ENCODE measurements around the gene RIPK4. TPM values are rescaled to one million over a fixed set of nuclear protein-coding genes. Genes with fewer than 3 reads are reported as not detected.

Gene RIPK4
- total RNA-seq, 1 donor from 2014 or later = 0.07 TPM

DNA sequence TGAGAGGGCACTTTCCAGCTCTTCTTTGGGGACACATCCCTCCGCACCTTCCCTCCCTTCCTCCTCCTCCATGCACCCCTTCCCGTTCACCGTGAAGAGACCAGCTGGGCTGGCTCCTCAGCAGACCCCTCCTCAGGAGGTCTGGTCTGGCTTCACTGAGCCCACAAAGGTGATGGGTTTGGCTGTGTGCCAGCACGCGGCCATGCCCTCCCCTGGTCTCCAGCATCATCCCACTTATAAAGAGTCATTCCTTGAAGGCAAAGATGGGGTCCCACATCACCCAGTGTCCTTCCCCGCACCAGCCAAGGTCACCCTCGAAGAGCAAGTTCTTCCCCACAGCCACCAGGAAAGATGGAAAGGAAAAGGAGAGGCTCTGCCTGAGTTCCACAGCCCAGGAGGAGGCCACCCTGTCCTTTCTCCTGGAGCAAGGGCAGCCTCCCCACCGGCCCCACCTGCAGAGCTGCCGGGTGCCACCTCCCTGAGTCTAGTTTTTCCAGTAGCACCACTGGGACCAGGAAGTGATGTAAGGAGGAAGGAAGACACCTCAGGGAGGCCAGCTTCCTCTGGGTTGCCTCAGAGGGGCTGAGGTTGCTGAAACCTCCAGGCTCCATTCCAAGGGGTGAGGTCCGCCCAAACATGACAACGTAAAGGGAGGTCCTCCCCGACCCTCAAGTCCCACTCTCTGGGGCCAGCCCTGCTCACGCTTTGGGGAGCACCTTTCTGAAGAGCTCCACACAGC, 32.7 kb downstream of the RIPK4 start:
- no peak for DNase-seq
- no peak overlapping the region for H3K4me3 Mint-ChIP-seq
- H3K4me1 Mint-ChIP-seq = peaks cover 5% of the 10 kb centered on the region
- intact Hi-C loops (cut with micrococcal nuclease) = no loop called here
- H3K27me3 Mint-ChIP-seq = peaks cover 37% of the 10 kb centered on the region
- ChIA-PET CTCF (no interaction called here), POLR2A (no interaction called here)
- peaks cover 26% of the 10 kb centered on the region for H3K9me3 Mint-ChIP-seq
- TF ChIP-seq, protein P1, sequence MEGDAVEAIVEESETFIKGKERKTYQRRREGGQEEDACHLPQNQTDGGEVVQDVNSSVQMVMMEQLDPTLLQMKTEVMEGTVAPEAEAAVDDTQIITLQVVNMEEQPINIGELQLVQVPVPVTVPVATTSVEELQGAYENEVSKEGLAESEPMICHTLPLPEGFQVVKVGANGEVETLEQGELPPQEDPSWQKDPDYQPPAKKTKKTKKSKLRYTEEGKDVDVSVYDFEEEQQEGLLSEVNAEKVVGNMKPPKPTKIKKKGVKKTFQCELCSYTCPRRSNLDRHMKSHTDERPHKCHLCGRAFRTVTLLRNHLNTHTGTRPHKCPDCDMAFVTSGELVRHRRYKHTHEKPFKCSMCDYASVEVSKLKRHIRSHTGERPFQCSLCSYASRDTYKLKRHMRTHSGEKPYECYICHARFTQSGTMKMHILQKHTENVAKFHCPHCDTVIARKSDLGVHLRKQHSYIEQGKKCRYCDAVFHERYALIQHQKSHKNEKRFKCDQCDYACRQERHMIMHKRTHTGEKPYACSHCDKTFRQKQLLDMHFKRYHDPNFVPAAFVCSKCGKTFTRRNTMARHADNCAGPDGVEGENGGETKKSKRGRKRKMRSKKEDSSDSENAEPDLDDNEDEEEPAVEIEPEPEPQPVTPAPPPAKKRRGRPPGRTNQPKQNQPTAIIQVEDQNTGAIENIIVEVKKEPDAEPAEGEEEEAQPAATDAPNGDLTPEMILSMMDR (IDR thresholded peaks at IDR 0.05) = no peak
- no peaks in the 10 kb centered on the region for H3K36me3 Mint-ChIP-seq (ENCODE audit: low read depth)
- H3K27ac Mint-ChIP-seq = no peak overlapping the region
- ATAC-seq (ENCODE audit: low read depth) = no peak

DNA sequence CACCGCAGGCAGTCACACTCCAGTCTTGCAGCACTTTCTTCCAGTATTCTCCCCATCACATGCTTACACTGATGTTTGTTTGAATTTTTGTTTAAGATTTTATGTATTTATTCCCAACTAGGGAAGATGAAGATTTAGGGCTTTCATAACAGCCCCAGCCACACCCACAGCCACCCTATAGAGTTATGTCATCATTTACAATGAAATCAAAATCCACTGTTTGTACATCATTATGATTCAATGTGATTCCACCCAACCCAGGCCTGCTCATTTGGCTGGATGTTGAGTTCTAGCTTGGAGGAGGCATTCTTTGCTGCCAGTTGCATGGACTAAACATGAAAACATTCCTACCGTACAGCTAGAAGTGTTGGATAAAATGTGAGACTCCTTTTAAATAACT, 35.8 kb downstream of the RIPK4 start:
- intact Hi-C loops (cut with micrococcal nuclease) = no loop called here
- POLR2A ChIA-PET = no interaction called here
- TF ChIP-seq, protein P1 (IDR thresholded peaks at IDR 0.05) = no peak
- no peak overlapping the region for H3K27ac Mint-ChIP-seq
- peaks cover 49% of the 10 kb centered on the region for H3K27me3 Mint-ChIP-seq
- CTCF ChIA-PET = no interaction called here
- peaks cover 6% of the 10 kb centered on the region for H3K4me1 Mint-ChIP-seq
- H3K9me3 Mint-ChIP-seq = peaks cover 21% of the 10 kb centered on the region
- ATAC-seq (ENCODE audit: low read depth) (no peak), DNase-seq (no peak)
- no peaks in the 10 kb centered on the region for H3K36me3 Mint-ChIP-seq (ENCODE audit: low read depth)
- no peak overlapping the region for H3K4me3 Mint-ChIP-seq

DNA sequence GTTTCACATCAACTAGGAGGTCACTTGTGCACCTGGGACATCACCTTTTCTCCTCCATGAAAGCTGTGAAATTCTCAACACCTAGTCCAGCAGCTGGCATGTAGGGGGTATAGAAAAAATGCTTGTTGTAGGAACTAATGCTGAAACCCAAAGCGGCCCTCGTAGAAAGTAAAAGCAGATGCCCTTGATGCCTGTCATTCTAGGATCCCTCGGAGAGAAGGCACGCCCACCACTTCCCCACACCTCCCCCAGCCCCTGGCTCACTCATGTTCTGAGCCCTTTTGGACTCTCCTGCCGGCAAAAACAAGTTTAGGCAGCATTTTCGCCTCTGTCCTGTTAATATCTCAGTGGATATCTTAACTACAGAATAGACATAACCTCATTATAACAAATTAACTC, 36.5 kb downstream of the RIPK4 start:
- H3K27ac Mint-ChIP-seq = no peak overlapping the region
- peaks cover 45% of the 10 kb centered on the region for H3K27me3 Mint-ChIP-seq
- POLR2A ChIA-PET = no interaction called here
- no peak for ATAC-seq (ENCODE audit: low read depth)
- H3K4me3 Mint-ChIP-seq = no peak overlapping the region
- peaks cover 6% of the 10 kb centered on the region for H3K4me1 Mint-ChIP-seq
- no peak for DNase-seq
- peaks cover 21% of the 10 kb centered on the region for H3K9me3 Mint-ChIP-seq
- TF ChIP-seq, protein P1 (IDR thresholded peaks at IDR 0.05) = no peak
- intact Hi-C loops (cut with micrococcal nuclease) = no loop called here
- CTCF ChIA-PET = no interaction called here
- H3K36me3 Mint-ChIP-seq (ENCODE audit: low read depth) = no peaks in the 10 kb centered on the region

DNA sequence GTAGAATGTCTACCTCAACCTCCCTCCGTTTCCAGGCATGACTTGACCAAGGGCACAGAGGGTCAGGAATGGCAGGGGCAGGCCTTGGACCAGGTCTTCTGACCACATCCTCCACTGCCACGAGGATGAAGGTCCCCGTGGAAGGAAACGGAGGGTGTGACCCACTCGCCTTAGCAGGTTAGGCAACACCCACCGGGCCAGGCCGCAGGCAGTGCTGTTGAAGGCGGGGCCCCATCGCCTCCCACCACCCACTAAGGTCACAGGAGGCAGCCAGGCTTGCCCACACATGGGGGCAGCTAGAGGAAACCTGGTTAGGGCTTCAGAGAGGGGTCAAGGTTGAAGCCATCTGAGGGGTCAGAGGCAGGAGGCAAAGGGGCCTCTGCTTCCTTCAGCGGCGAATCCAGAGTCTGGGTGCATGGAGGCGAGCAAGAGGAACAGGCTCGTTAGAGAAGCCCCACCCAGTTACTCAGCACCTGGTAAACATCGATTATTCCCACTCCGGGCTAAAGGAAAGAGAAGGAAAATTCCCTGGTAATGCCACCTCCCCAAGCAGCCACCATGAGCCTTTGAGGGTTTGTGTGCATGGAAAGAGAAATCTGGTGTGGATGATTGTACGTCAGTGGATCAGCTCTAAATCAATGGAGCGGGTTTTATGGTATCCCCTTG, 37.0 kb downstream of the RIPK4 start:
- Mint-ChIP-seq H3K36me3 (ENCODE audit: low read depth) (no peaks in the 10 kb centered on the region), H3K4me1 (peaks cover 6% of the 10 kb centered on the region), H3K27me3 (peaks cover 47% of the 10 kb centered on the region), H3K9me3 (peaks cover 21% of the 10 kb centered on the region), H3K4me3 (no peak overlapping the region), H3K27ac (no peak overlapping the region)
- ATAC-seq (ENCODE audit: low read depth) = no peak
- no peak for DNase-seq
- CTCF ChIA-PET = no interaction called here
- TF ChIP-seq, protein P1 (IDR thresholded peaks at IDR 0.05) = no peak
- POLR2A ChIA-PET = no interaction called here
- intact Hi-C loops (cut with micrococcal nuclease) = no loop called here

DNA sequence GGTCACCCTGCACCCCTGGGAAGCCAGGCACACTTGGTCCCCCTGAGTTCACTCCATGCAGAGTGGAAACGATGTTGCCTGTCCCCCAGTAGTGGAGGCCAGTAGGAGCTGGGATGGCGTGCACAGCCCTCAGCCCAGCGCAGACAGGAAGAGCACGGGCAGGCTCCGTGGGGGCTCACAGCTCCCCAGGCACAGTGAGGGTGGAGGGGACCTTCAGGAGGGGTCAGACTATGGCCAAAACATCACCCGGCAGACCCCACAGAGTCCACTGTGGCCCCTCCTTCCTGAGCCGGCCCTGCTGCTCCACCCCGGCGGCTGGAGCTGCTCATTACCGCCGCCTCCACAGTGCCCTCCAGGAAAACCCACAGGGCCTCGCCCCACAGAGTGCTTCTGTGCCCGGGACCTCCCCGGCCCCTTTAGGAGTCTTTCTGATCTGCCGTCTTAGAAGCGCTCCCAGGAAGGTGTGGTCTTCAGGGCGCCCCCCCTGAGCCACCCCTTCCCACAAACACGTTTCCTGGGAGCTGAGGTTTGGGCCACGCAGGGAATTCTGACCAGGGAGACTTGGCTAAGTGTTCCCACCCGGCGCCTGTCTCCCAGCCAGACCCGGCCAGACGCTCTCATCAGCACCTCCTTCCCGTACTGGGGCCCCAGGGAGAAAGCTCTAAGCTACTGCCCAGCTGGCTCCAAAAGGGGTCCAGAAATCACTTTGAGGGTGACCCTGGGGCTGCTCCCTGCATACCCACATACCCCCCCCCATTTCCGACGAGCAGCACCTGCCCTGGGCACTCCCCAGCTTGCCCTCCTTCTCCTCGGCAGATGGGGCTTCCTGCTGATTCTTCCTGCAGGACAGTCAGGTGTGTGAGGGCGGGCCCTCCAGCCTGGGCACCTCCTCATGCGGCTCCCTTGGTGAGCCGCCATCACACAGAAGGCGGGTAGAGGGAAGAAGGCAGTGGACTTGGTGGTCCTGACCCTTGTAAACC, 38.8 kb downstream of the RIPK4 start:
- TF ChIP-seq, protein P1 (IDR thresholded peaks at IDR 0.05) = no peak
- DNase-seq (no peak), ATAC-seq (ENCODE audit: low read depth) (no peak)
- H3K9me3 Mint-ChIP-seq = peaks cover 18% of the 10 kb centered on the region
- ChIA-PET CTCF (no interaction called here), POLR2A (no interaction called here)
- no peaks in the 10 kb centered on the region for H3K36me3 Mint-ChIP-seq (ENCODE audit: low read depth)
- no peak overlapping the region for H3K4me3 Mint-ChIP-seq
- peak overlapping the region; percentile 31 for H3K27ac Mint-ChIP-seq
- H3K4me1 Mint-ChIP-seq = peaks cover 6% of the 10 kb centered on the region
- peaks cover 46% of the 10 kb centered on the region for H3K27me3 Mint-ChIP-seq
- intact Hi-C loops (cut with micrococcal nuclease) = no loop called here

All from activated B cell treated with CpG ODN at 0.5 μM for 24 hours (primary cell).